ENCODE data around the gene CYP1A2. TPM values are rescaled to one million over a fixed set of nuclear protein-coding genes. Genes with fewer than 3 reads are reported as not detected.

The CYP1A2 gene
- total RNA-seq, 1 donor from 2014 or later = not detected

DNA sequence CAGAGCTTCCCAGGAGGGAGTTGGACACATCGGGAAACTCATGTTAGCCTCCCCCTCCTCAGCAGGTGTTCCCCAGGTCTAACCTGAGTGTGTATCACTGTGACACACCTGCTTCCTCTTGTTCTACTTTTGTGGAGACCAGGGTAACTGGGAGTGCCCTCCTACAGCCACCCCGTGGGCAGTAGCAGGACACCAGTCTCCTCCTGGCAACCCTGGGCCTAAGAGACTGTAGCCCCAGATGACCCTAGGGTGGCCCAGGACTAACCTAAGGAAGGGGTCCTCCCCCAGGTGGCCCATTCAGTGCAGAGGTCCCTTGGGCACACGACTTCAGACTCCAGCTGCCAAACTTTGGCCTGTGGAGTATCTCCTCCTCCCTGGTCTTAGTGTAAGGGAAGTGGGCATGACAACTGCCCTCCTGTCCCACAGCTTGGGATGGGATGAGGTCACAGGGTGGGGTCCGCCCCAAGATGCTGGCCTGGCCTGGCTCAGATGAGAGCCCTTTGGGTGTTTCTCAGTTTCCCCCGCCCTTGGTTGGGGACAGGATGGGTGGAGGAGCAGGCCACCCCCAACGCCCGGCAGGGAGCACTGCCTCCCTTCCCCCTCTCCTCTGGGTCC lies 38.0 kb downstream of the CYP1A2 start:
- TF ChIP-seq, protein P1, sequence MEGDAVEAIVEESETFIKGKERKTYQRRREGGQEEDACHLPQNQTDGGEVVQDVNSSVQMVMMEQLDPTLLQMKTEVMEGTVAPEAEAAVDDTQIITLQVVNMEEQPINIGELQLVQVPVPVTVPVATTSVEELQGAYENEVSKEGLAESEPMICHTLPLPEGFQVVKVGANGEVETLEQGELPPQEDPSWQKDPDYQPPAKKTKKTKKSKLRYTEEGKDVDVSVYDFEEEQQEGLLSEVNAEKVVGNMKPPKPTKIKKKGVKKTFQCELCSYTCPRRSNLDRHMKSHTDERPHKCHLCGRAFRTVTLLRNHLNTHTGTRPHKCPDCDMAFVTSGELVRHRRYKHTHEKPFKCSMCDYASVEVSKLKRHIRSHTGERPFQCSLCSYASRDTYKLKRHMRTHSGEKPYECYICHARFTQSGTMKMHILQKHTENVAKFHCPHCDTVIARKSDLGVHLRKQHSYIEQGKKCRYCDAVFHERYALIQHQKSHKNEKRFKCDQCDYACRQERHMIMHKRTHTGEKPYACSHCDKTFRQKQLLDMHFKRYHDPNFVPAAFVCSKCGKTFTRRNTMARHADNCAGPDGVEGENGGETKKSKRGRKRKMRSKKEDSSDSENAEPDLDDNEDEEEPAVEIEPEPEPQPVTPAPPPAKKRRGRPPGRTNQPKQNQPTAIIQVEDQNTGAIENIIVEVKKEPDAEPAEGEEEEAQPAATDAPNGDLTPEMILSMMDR (IDR thresholded peaks at IDR 0.05) = no peak
- Histone ChIP-seq H3K36me3 (no peaks in the 10 kb centered on the region), H3K9me3 (no peaks in the 10 kb centered on the region), H3K4me3 (peak overlapping the region; percentile 44), H3K4me1 (peaks cover 90% of the 10 kb centered on the region), H3K27me3 (ENCODE audit: low read depth) (no peaks in the 10 kb centered on the region), H3K27ac (peak overlapping the region; percentile 85)
- ATAC-seq (no peak), DNase-seq (no peak)
- intact Hi-C loops (cut with DNase I) = no loop called here

DNA sequence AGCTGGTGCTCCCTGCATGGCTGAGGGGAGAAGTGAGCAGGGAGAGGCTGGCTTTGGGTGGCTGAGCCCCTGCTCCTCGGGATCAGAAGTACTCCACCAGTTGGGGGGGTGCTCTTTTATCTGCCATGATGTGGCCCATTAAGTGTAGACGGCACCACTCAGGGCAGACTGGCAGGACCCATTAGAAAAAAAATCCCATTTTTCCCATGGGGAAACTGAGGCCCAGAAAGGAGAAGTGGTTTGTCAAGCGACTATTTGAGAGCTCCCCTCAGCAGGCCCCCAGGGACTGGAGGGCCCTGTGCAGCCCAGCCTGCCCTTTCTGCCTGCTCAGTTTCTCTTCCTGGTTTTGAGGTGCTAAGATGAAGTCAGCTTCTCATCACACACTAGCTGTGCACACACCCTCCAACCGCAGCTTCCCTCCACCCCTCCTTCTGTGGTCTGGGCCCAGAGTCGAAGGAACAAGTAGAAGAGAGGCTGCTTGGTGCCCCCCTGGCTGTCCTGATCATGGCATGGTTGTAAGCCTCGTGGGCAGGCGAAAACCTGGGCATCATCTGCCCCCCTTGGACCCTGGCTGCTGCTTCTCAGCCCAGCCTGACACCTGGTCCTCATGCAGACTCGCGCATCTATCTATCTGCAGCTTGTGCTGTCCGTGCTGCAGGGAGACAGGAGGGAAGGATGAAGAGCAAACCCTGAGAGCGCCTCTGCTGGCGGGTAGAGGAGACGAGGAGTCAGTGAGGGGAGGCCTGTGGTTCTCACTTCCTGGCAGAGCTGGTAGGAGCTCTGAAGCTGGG lies 38.8 kb downstream of the CYP1A2 start:
- TF ChIP-seq, protein P1 (IDR thresholded peaks at IDR 0.05) = peak; percentile 54
- intact Hi-C loops (cut with DNase I) = no loop called here
- H3K27me3 ChIP-seq (ENCODE audit: low read depth) = no peaks in the 10 kb centered on the region
- H3K9me3 ChIP-seq = no peaks in the 10 kb centered on the region
- H3K4me1 ChIP-seq = peaks cover 97% of the 10 kb centered on the region
- H3K4me3 ChIP-seq = peak overlapping the region; percentile 44
- DNase-seq (peak; percentile 89), ATAC-seq (peak; percentile 75 to 85)
- H3K36me3 ChIP-seq = no peaks in the 10 kb centered on the region
- peak overlapping the region; percentile 85 for H3K27ac ChIP-seq

DNA sequence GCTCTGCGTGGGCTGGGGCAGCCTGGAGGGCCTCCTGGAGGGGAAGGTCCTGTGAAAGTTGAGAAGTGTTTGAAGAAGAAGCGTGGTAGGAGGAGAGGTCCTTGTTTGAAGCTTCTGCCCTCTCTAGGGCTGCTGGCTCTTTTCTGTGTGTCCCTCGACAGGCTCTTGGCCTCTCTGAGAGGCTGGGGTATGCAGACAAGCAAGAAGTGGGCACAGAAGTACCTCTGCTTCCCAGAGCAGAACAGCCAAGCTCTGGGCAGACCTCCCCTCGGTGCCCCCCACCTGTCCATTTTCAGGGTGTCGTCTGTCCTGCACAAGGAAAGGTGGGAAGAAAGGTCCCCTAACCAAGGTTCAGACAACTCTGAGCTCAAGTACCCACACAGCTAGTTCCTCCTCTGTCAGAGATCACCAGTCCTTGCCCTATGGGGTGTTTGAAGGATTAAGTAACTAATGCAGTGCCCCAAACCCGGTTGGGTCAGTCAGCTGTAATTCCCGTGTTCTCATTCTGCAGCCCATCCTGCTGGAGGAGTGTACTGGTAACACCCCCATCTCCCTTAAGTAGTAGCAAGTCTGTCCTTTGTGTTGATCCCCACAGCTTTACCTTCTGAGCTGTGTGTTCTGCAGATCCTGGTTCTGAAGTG lies 39.5 kb downstream of the CYP1A2 start:
- TF ChIP-seq, protein P1 (IDR thresholded peaks at IDR 0.05) = no peak
- no peak for DNase-seq

DNA sequence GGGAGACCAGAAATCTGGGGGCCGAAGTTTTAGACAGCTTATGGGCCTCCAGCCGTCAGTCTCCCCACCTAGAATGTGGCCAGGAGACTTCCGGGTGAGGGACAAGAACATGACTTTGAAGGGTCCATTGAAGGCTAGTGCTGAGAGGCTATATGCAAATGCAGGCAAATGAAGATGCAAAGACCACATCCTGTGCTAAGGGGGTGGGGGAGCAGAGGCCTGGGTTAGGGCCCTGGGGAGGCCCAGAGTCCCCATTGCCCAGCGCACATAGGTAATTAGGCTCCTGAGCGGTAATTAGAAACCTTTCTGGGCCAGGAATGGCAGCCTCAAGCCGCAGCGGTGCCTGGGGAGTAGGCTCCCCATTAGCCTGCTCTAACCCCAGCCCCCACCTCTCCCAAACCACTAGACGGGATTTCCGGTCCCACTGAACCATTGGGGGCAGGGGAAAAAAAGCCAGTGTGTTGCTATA lies 40.1 kb downstream of the CYP1A2 start:
- DNase-seq (no peak), ATAC-seq (peak in 1 of 2 donors; percentile 12)
- peak overlapping the region; percentile 85 for H3K27ac ChIP-seq
- intact Hi-C loops (cut with DNase I) = no loop called here
- H3K4me3 ChIP-seq = peak overlapping the region; percentile 44
- H3K9me3 ChIP-seq = no peaks in the 10 kb centered on the region
- peaks cover 99% of the 10 kb centered on the region for H3K4me1 ChIP-seq
- no peaks in the 10 kb centered on the region for H3K27me3 ChIP-seq (ENCODE audit: low read depth)
- H3K36me3 ChIP-seq = no peaks in the 10 kb centered on the region
- TF ChIP-seq, protein P1 (IDR thresholded peaks at IDR 0.05) = no peak

More for the DNA sequence above, 39.5 kb downstream of the CYP1A2 start:
- Histone ChIP-seq H3K4me1 (peaks cover 99% of the 10 kb centered on the region), H3K4me3 (peak overlapping the region; percentile 44), H3K27ac (peak overlapping the region; percentile 85), H3K36me3 (no peaks in the 10 kb centered on the region), H3K27me3 (ENCODE audit: low read depth) (no peaks in the 10 kb centered on the region), H3K9me3 (no peaks in the 10 kb centered on the region)
- intact Hi-C loops (cut with DNase I) = no loop called here
- peak; percentile 29 to 30 for ATAC-seq

DNA sequence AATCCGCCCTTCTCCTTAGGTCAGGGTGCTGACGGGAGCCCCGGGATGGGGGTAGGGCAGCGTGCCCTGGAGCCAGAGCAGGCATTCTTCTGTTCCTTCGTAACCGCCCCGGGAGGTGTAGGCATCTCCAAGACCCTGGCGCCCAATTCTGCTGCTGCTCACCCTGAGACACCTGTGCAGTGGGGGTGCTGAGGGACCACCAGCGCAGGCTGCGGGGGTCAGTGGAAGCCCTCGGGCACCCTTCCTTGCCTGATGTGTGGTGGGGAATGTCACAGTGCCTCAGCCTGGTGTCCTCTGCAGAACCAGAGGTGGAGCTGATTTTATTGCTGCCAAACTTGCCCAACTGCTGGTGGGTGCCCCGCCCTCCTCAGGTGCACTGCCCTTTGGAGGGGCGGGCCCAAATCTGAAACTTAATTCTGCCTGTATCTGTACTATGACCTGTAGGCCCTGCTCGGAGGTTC lies 40.6 kb downstream of the CYP1A2 start:
- intact Hi-C loops (cut with DNase I) = no loop called here
- peaks cover 96% of the 10 kb centered on the region for H3K4me1 ChIP-seq
- peak overlapping the region; percentile 44 for H3K4me3 ChIP-seq
- H3K9me3 ChIP-seq = no peaks in the 10 kb centered on the region
- no peak for DNase-seq
- H3K27ac ChIP-seq = peak overlapping the region; percentile 85
- TF ChIP-seq, protein P1 (IDR thresholded peaks at IDR 0.05) = no peak
- ATAC-seq = no peak
- no peaks in the 10 kb centered on the region for H3K27me3 ChIP-seq (ENCODE audit: low read depth)
- H3K36me3 ChIP-seq = no peaks in the 10 kb centered on the region
